ENCODE measurements around the gene RPL28. TPM values are rescaled to one million over a fixed set of nuclear protein-coding genes. Genes with fewer than 3 reads are reported as not detected.

The RPL28 gene
- total RNA-seq, 1 donor from 2014 or later = 112 TPM

GRCh38 chr19:55370305-55370988 lies 15.3 kb upstream of the RPL28 start, which contains the start of gene IL11:
Gene IL11, minus strand, starts transcription at chr19:55370463. Its CDS starts 153 bp downstream, at chr19:55370310.
- DNase-seq (ENCODE audit: low spot score in 2 of 2) = no peak
- FAIRE-seq = no peak

- no peak for DNase-seq (ENCODE audit: low spot score in 2 of 2)
- FAIRE-seq = no peak
These were observed 13.2 kb upstream of the RPL28 start for GRCh38 chr19:55372316-55373081.

- FAIRE-seq = no peak
- no peak for DNase-seq (ENCODE audit: low spot score in 2 of 2)
These were observed 12.3 kb upstream of the RPL28 start for GRCh38 chr19:55373306-55373992.

GRCh38 chr19:55373993-55374757 lies 11.6 kb upstream of the RPL28 start:
- no peak for FAIRE-seq
- DNase-seq (ENCODE audit: low spot score in 2 of 2) = no peak

GRCh38 chr19:55376241-55376933 lies 9.3 kb upstream of the RPL28 start, which contains the start of gene TMEM190:
Gene TMEM190, plus strand, starts transcription at chr19:55376826. Its CDS starts 28 bp downstream, at chr19:55376854.
- FAIRE-seq = no peak
- no peak for DNase-seq (ENCODE audit: low spot score in 2 of 2)

- DNase-seq (ENCODE audit: low spot score in 2 of 2) (no peak), FAIRE-seq (no peak)
These were observed 8.2 kb upstream of the RPL28 start for GRCh38 chr19:55377356-55378131.

- no peak for DNase-seq (ENCODE audit: low spot score in 2 of 2)
- FAIRE-seq = no peak
These were observed 6.6 kb upstream of the RPL28 start for GRCh38 chr19:55379174-55379573.

GRCh38 chr19:55382013-55382412 lies 3.7 kb upstream of the RPL28 start:
- FAIRE-seq (no peak), DNase-seq (ENCODE audit: low spot score in 2 of 2) (no peak)

GRCh38 chr19:55382522-55383054 lies 3.1 kb upstream of the RPL28 start:
- no peak for FAIRE-seq

GRCh38 chr19:55383279-55384130 lies 2.2 kb upstream of the RPL28 start:
- FAIRE-seq = no peak
- DNase-seq (ENCODE audit: low spot score in 2 of 2) = peak; percentile 82 to 88

More at GRCh38 chr19:55382522-55383054, 3.1 kb upstream of the RPL28 start:
- DNase-seq (ENCODE audit: low spot score in 2 of 2) = no peak

- FAIRE-seq = no peak
- DNase-seq (ENCODE audit: low spot score in 2 of 2) = no peak
These were observed 1.4 kb upstream of the RPL28 start, which contains the start of gene TMEM238 for GRCh38 chr19:55384131-55384919. Gene TMEM238, minus strand, starts transcription at chr19:55384292. Its CDS starts 33 bp downstream, at chr19:55384259.

- DNase-seq (ENCODE audit: low spot score in 2 of 2) = peak; percentile 85 to 94
- FAIRE-seq = no peak
These were observed 610 bp upstream of the RPL28 start for GRCh38 chr19:55384920-55385723.

GRCh38 chr19:55386493-55386971 lies 800 bp downstream of the RPL28 start:
- DNase-seq (ENCODE audit: low spot score in 2 of 2) (no peak), FAIRE-seq (no peak)

GRCh38 chr19:55387736-55388497 lies 2.2 kb downstream of the RPL28 start:
- DNase-seq (ENCODE audit: low spot score in 2 of 2) (no peak), FAIRE-seq (no peak)
